HepG2 (cell line): ENCODE measurements around the gene PUM1. TPM values are rescaled to one million over a fixed set of nuclear protein-coding genes. Genes with fewer than 3 reads are reported as not detected.

Source experiments
- ATAC-seq: fragments of 200-7000 bp; cut with Tn5 transposase; 3 replicates; pipeline ENCODE4 v1.9.1; 2020; ENCODE audit warnings: mild to moderate bottlenecking, moderate library complexity
- BruUV-seq: library from RNA; stranded (reverse); fragments of 400-500 nt; replicated peaks from 2 replicates; lab custom pipeline; 2021; lab: Mats Ljungman, UMichigan
- CTCF ChIA-PET: fragments of 300-600 bp; formaldehyde crosslinking; extraction: SDS; loops from one replicate; lab custom pipeline; 2021; ENCODE audit warnings: low total read pairs, inconsistent platforms, low intra/inter-chr PET ratio; lab: Yijun Ruan, JAX
- POLR2A ChIA-PET: fragments of 350-600 bp; sonication (Branson Sonifier 250); formaldehyde crosslinking; loops from one replicate; lab custom pipeline; 2020; ENCODE audit warnings: antibody characterized with exemption, inconsistent platforms; lab: Yijun Ruan, JAX
- DNase-seq: peaks from one replicate; pipeline ENCODE4 v3.0.0-alpha.2; 2015; ENCODE audit warnings: low spot score
- FAIRE-seq: peaks from 3 replicates; lab custom pipeline; 2011; peaks lifted over from hg19 to GRCh38; lab: Jason Lieb, UNC
- H2AFZ ChIP-seq: one replicate; pipeline ENCODE4 v1.6.1; 2011; ENCODE audit warnings: low read length, inconsistent platforms
- H3K27ac ChIP-seq: fragments of 300-600 bp; 3 replicates; pipeline ENCODE4 v1.8.0; 2011; ENCODE audit warnings: mixed run types, mild to moderate bottlenecking, mixed read lengths, low read length, inconsistent platforms; ENCODE audit not compliant: insufficient read depth; ENCODE audit errors: extremely low read length
- H3K27me3 ChIP-seq, 2 experiments: fragments of 200-600 bp in 1 of 2; 2 replicates in 1 of 2; 3 replicates in 1 of 2; pipeline versions ENCODE4 v1.6.0 to v1.8.0; 2011; ENCODE audit warnings: low read length in 2 of 2, mild to moderate bottlenecking in 2 of 2, moderate library complexity in 2 of 2, inconsistent platforms in 1 of 2; ENCODE audit not compliant: insufficient read depth in 2 of 2, control insufficient read depth in 1 of 2
- H3K36me3 ChIP-seq, 2 experiments: fragments of 200-600 bp in 1 of 2; replicated peaks in 1 of 2; 2 replicates in 1 of 2; 3 replicates in 1 of 2; pipeline versions ENCODE4 v1.5.1 to v1.8.0; 2011; ENCODE audit warnings: low read length in 2 of 2, inconsistent platforms in 1 of 2; ENCODE audit not compliant: insufficient read depth in 2 of 2, control insufficient read depth in 1 of 2
- H3K4me1 ChIP-seq: 2 replicates; pipeline ENCODE4 v1.5.1; 2012; ENCODE audit warnings: low read length, inconsistent platforms; ENCODE audit not compliant: insufficient read depth
- H3K4me2 ChIP-seq: 2 replicates; pipeline ENCODE4 v1.6.0; 2011; ENCODE audit warnings: low read depth, low read length, inconsistent platforms
- H3K4me3 ChIP-seq, 3 experiments: fragments of 200-600 bp in 1 of 3; sonication (generic), shearing (Covaris generic) in 1 of 3; replicated peaks in 1 of 3; 2 replicates each; pipeline ENCODE4 v1.5.1; 2011 to 2016; ENCODE audit warnings: low read length in 3 of 3, inconsistent platforms in 2 of 3, low read depth in 2 of 3, mild to moderate bottlenecking in 2 of 3, control low read depth in 1 of 3, mixed read lengths in 1 of 3; ENCODE audit not compliant: insufficient read depth in 1 of 3
- H3K79me2 ChIP-seq: one replicate; pipeline ENCODE4 v1.6.1; 2011; ENCODE audit warnings: low read length, inconsistent platforms; ENCODE audit not compliant: insufficient read depth
- H3K9ac ChIP-seq: 2 replicates; pipeline ENCODE4 v1.6.0; 2011; ENCODE audit warnings: mild to moderate bottlenecking, low read depth, low read length, inconsistent platforms; ENCODE audit not compliant: insufficient read depth
- H3K9me3 ChIP-seq: 2 replicates; pipeline ENCODE4 v1.5.1; 2012; ENCODE audit warnings: mild to moderate bottlenecking, low read length
- H4K20me1 ChIP-seq: 2 replicates; pipeline ENCODE4 v1.6.0; 2011; ENCODE audit warnings: inconsistent platforms, mild to moderate bottlenecking, low read length, moderate library complexity; ENCODE audit not compliant: insufficient read depth
- ETV5 ChIP-seq: IDR thresholded peaks from 2 replicates; pipeline ENCODE4 v1.6.1; 2018; ENCODE audit warnings: missing biosample characterization, missing genetic modification reagents, inconsistent platforms, borderline replicate concordance
- FOXA1 ChIP-seq, 2 experiments: fragments of 450-650 bp in 1 of 2; sonication (generic) in 1 of 2; formaldehyde crosslinking in 1 of 2; IDR thresholded peaks; 2 replicates each; pipeline versions ENCODE4 v1.4.0 to v1.6.1; 2016 to 2020; ENCODE audit warnings: missing genetic modification reagents in 1 of 2
- FOXA3 ChIP-seq: IDR thresholded peaks from 2 replicates; pipeline ENCODE4 v1.6.1; 2016; ENCODE audit warnings: missing genetic modification reagents, missing compliant biosample characterization
- GATAD2A ChIP-seq: IDR thresholded peaks from 2 replicates; pipeline ENCODE4 v1.6.1; 2016
- HNRNPK ChIP-seq: fragments of 200-400 bp; formaldehyde crosslinking; IDR thresholded peaks from 2 replicates; pipeline ENCODE4 v1.6.1; 2018; ENCODE audit warnings: low read length, low read depth, moderate library complexity, mild to moderate bottlenecking; ENCODE audit not compliant: poor library complexity, severe bottlenecking
- MED1 ChIP-seq: sonication (generic); formaldehyde crosslinking; IDR thresholded peaks from 2 replicates; pipeline ENCODE4 v1.4.0; 2020; ENCODE audit warnings: missing genetic modification reagents
- PBX3 ChIP-seq: sonication (generic); formaldehyde crosslinking; IDR thresholded peaks from 2 replicates; pipeline ENCODE4 v1.8.1; 2023; ENCODE audit warnings: missing genetic modification reagents, inconsistent platforms, borderline replicate concordance
- SAP130 ChIP-seq: IDR thresholded peaks from 2 replicates; pipeline ENCODE4 v1.6.1; 2016; ENCODE audit warnings: low read depth
- SOX13 ChIP-seq, 3 experiments: fragments of 450-650 bp in 1 of 3; sonication (generic) in 1 of 3; formaldehyde crosslinking in 1 of 3; IDR thresholded peaks in 2 of 3; conservative IDR thresholded peaks in 1 of 3; 2 replicates each; pipeline versions ENCODE4 v1.5.0 to v1.6.1; 2016 to 2020; ENCODE audit warnings: antibody characterized with exemption in 1 of 3, mild to moderate bottlenecking in 1 of 3, missing compliant biosample characterization in 1 of 3, missing genetic modification reagents in 1 of 3, moderate library complexity in 1 of 3
- TFDP2 ChIP-seq: sonication (generic); formaldehyde crosslinking; IDR thresholded peaks from 2 replicates; pipeline ENCODE4 v1.4.0; 2020; ENCODE audit warnings: missing genetic modification reagents
- TRAFD1 ChIP-seq: sonication (generic); formaldehyde crosslinking; IDR thresholded peaks from 2 replicates; pipeline ENCODE4 v1.5.1; 2020; ENCODE audit warnings: missing genetic modification reagents, mild to moderate bottlenecking, borderline replicate concordance
- ZBTB33 ChIP-seq: sonication (generic); formaldehyde crosslinking; IDR thresholded peaks from 2 replicates; pipeline ENCODE4 v1.4.0; 2020; ENCODE audit warnings: missing genetic modification reagents
- ZNF333 ChIP-seq: sonication (generic); formaldehyde crosslinking; IDR thresholded peaks from 2 replicates; pipeline ENCODE4 v1.4.0; 2020; ENCODE audit warnings: mild to moderate bottlenecking, missing genetic modification reagents, borderline replicate concordance
- ZNF549 ChIP-seq: sonication (generic); formaldehyde crosslinking; IDR thresholded peaks from 2 replicates; pipeline ENCODE4 v1.5.0; 2020; ENCODE audit warnings: missing genetic modification reagents
- WGBS: methylation state at CpG from one replicate; pipeline ENCODE4 v1.1.6; 2017; ENCODE audit warnings: low lambda C conversion rate; 5-methylcytosine and 5-hydroxymethylcytosine counted together
- in situ Hi-C: cut with HindIII; loops from 2 replicates; pipeline ENCODE4 v1.10.0; 2017; ENCODE audit warnings: low pct_unique_long_range_greater_than_20kb; ENCODE audit not compliant: extremely low pct_ligation_motif_present
- intact Hi-C: fragments of 100-400 bp; cut with micrococcal nuclease; formaldehyde crosslinking; loops from one replicate; pipeline ENCODE4 v1.10.0; 2022; ENCODE audit not compliant: unreplicated experiment
- polyA plus RNA-seq, 8 experiments: library from polyadenylated mRNA; depleted of rRNA in 3 of 8; stranded (reverse) in 7 of 8; unstranded in 1 of 8; fragments of >200 nt; fragmentation: Illumina TruSeq in 4 of 8; extraction: Trizol in 4 of 8; gene quantifications; 2 replicates each; pipeline versions ENCODE4 v1.2.1 to v1.2.3, GENCODE V29; 2011 to 2016; ENCODE audit warnings: low read depth in 4 of 8, missing spikeins in 1 of 8, mixed read lengths in 1 of 8; ENCODE audit not compliant: insufficient read depth in 1 of 8
- total RNA-seq, 5 experiments: library from RNA; depleted of rRNA; stranded (reverse); fragments of >200 nt; fragmentation: Illumina TruSeq; extraction: Trizol; gene quantifications; 2 replicates each; pipeline ENCODE4 v1.2.3, GENCODE V29; 2016; ENCODE audit warnings: low read depth in 1 of 5

The PUM1 gene
- total and polyA plus RNA-seq, 2 of the 13 experiments (the other 11 are each of a cell fraction or from before 2014, with no cell fraction given) = 64.7 to 91.0 TPM

- Histone ChIP-seq H3K4me3 (no peak overlapping the region), H3K79me2 (peaks cover 94% of the 10 kb centered on the region), H2AFZ (no peak overlapping the region), H4K20me1 (peaks cover 95% of the 10 kb centered on the region), H3K4me1 (peaks cover 43% of the 10 kb centered on the region), H3K27ac (no peak overlapping the region), H3K4me2 (no peak overlapping the region), H3K9me3 (no peaks in the 10 kb centered on the region), H3K27me3 (no peaks in the 10 kb centered on the region), H3K9ac (no peak overlapping the region), H3K36me3 (peaks cover 8 to 50% of the 10 kb centered on the region in 2 experiments)
- DNase-seq (peak; percentile 58), FAIRE-seq (no peak), ATAC-seq (no peak; the same call in 2 of the 3 replicates)
- ChIA-PET POLR2A (interaction anchor here (0.7 to 2.3 kb wide), 2 partner anchors 25 to 84 kb away, joined by 5 to 10 read pairs; partner anchors contain the start of gene PUM1), CTCF (no interaction called here)
- intact Hi-C loops (no loop called here), in situ Hi-C loops (no loop called here)
- BruUV-seq = no TSS peak
- 60% methylated on average over 3 of the region's 3 CpGs for WGBS
- TF ChIP-seq FOXA1 (IDR thresholded peaks at IDR 0.05) = no peak
- TF ChIP-seq FOXA1 (CRISPR knock-in tag; IDR thresholded peaks at IDR 0.05) = peak; percentile 23; the same call in 1 of the 2 replicates
- TF ChIP-seq HNRNPK = no peak
- TF ChIP-seq SOX13 (IDR thresholded peaks at IDR 0.05) = no peak
- TF ChIP-seq SOX13 (CRISPR knock-in tag; conservative IDR thresholded peaks at IDR 0.05 in 1 of 2, IDR thresholded peaks at IDR 0.05 in 1 of 2) = peak in 1 of 2 experiments; percentile 26; a peak in 1 of 4 replicates
- TF ChIP-seq TFDP2 (CRISPR knock-in tag) = no peak
- no peak for TF ChIP-seq ZNF333 (CRISPR knock-in tag)
- peak; percentile 62; the same call in 1 of the 2 replicates for TF ChIP-seq FOXA3 (CRISPR knock-in tag)
- peak; percentile 40; the same call in 1 of the 2 replicates for TF ChIP-seq GATAD2A (CRISPR knock-in tag)
- TF ChIP-seq ETV5 (CRISPR knock-in tag) = peak; percentile 85; the same call in 1 of the 2 replicates
- TF ChIP-seq TRAFD1 (CRISPR knock-in tag) = no peak
- peak; percentile 45; the same call in 1 of the 2 replicates for TF ChIP-seq ZBTB33 (CRISPR knock-in tag)
- peak; percentile 23; the same call in 1 of the 2 replicates for TF ChIP-seq MED1 (CRISPR knock-in tag)
- peak; percentile 49 for TF ChIP-seq SAP130 (CRISPR knock-in tag)
- no peak for TF ChIP-seq ZNF549 (CRISPR knock-in tag)
- TF ChIP-seq PBX3 (CRISPR knock-in tag) = no peak
Measured at GRCh38 chr1:31040038-31040437, 25.5 kb downstream of the PUM1 start.
